Progenitor cell of endocrine pancreas (in vitro differentiated cells): ENCODE measurements around the gene PPP1R2C. TPM values are rescaled to one million over a fixed set of nuclear protein-coding genes. Genes with fewer than 3 reads are reported as not detected.

Experiments used
- DNase-seq: peaks from one replicate; pipeline ENCODE4 v3.0.0; 2021; ENCODE audit warnings: low spot score; ENCODE audit not compliant: unreplicated experiment
- H3K27ac Mint-ChIP-seq: 2 replicates; pipeline ENCODE4 v1.8.0; 2021; ENCODE audit warnings: mild to moderate bottlenecking, moderate library complexity, mixed read lengths
- H3K27me3 Mint-ChIP-seq: 2 replicates; pipeline ENCODE4 v1.8.0; 2021; ENCODE audit warnings: mixed read lengths
- H3K36me3 Mint-ChIP-seq: 2 replicates; pipeline ENCODE4 v1.8.0; 2022; ENCODE audit warnings: mixed read lengths; ENCODE audit not compliant: insufficient read depth
- H3K4me1 Mint-ChIP-seq: 2 replicates; pipeline ENCODE4 v1.8.0; 2021; ENCODE audit warnings: low read depth, mixed read lengths
- H3K4me3 Mint-ChIP-seq: 2 replicates; pipeline ENCODE4 v1.8.0; 2021; ENCODE audit warnings: low read depth, mild to moderate bottlenecking, moderate library complexity, mixed read lengths
- H3K9me3 Mint-ChIP-seq: 2 replicates; pipeline ENCODE4 v1.8.0; 2021; ENCODE audit warnings: low read depth, mixed read lengths
- total RNA-seq: library from RNA; stranded (reverse); gene quantifications from 2 replicates; pipeline ENCODE4 v1.2.1, GENCODE V29; 2021
- TF ChIP-seq, protein P1 (sequence below): fragments of 200-600 bp; sonication (generic); IDR thresholded peaks from one replicate; pipeline ENCODE4 v1.5.0; 2021; ENCODE audit warnings: antibody characterized with exemption, mild to moderate bottlenecking; ENCODE audit not compliant: unreplicated experiment

Gene PPP1R2C
- total RNA-seq, 1 donor from 2014 or later, result not detected

DNA sequence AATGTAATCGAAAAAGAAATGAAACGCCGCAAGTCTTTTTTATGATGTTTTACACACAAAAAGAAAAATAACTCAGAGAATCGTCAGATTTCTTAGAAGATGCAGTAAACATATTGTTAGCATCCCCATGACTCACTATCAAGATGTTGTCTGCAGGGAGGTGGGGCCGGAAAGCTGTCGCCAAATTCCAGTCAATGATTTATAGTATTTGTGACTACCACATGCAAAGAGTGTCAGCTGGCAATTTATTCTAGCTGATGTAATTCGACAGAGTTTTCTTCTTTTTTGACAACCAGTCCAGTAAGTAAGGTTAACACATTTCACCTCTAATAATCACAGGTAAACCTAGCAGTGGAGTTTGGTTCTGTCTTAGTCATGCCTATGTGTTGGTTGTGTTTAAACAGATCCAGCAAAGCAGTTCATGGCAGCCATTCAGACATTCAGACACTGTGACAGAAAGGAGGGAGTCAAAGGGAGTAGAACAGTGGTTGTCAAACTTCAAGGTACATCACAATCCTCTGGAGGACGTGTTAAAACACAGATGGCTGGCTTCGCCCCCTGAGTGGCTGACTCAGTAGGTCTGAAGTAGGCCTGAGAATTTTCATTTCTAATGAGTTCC is 19.8 kb upstream of the PPP1R2C start:
- Mint-ChIP-seq H3K4me3 (no peak overlapping the region), H3K27ac (no peak overlapping the region), H3K4me1 (no peaks in the 10 kb centered on the region), H3K27me3 (no peaks in the 10 kb centered on the region), H3K9me3 (peaks cover 7% of the 10 kb centered on the region), H3K36me3 (no peaks in the 10 kb centered on the region)
- no peak for DNase-seq
- TF ChIP-seq, protein P1, sequence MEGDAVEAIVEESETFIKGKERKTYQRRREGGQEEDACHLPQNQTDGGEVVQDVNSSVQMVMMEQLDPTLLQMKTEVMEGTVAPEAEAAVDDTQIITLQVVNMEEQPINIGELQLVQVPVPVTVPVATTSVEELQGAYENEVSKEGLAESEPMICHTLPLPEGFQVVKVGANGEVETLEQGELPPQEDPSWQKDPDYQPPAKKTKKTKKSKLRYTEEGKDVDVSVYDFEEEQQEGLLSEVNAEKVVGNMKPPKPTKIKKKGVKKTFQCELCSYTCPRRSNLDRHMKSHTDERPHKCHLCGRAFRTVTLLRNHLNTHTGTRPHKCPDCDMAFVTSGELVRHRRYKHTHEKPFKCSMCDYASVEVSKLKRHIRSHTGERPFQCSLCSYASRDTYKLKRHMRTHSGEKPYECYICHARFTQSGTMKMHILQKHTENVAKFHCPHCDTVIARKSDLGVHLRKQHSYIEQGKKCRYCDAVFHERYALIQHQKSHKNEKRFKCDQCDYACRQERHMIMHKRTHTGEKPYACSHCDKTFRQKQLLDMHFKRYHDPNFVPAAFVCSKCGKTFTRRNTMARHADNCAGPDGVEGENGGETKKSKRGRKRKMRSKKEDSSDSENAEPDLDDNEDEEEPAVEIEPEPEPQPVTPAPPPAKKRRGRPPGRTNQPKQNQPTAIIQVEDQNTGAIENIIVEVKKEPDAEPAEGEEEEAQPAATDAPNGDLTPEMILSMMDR, result no peak

DNA sequence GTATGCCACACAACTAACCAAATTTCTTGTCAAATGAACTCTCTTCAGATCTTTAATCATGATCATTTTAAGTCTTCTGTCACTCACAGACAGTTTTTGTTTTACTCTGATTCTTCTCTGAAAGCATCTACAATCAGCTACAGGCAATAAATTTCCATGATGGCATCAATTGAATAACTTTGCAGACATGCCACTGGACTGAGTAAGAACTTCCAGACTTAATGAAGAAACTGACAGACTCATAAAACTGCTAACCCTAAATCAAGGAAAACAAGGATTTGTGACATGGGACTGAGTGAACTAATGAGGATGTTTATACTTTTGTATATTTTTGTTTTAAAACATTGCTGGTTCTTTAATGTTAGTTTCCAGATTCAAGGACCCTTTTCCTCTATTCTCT is 5.5 kb upstream of the PPP1R2C start:
- H3K4me1 Mint-ChIP-seq, result no peaks in the 10 kb centered on the region
- TF ChIP-seq, protein P1, result no peak
- H3K36me3 Mint-ChIP-seq, result peaks cover 4% of the 10 kb centered on the region
- no peak overlapping the region for H3K4me3 Mint-ChIP-seq
- no peak for DNase-seq
- H3K9me3 Mint-ChIP-seq, result peaks cover 19% of the 10 kb centered on the region
- no peaks in the 10 kb centered on the region for H3K27me3 Mint-ChIP-seq
- no peak overlapping the region for H3K27ac Mint-ChIP-seq

DNA sequence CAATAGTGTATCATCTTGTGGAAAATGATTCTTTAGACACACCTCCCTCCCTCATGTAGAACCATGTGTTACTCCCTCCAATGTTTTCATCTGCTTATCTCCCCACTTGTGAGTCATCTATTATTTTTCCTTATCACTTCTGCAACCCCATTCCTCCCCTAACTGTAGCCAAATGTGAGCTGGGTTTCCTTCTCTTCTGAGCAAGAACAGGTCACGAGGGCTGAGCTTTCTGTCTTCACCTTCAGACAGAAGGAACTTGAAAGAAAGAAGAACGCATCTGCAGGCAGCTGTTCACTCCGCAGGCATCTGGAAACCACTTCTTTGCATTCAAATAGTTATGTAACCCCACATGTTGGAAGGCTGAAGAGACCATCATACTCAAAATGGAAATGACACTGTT is 1.8 kb downstream of the PPP1R2C start:
- Mint-ChIP-seq H3K27ac (no peak overlapping the region), H3K36me3 (peaks cover 4% of the 10 kb centered on the region), H3K9me3 (peaks cover 12% of the 10 kb centered on the region), H3K4me1 (no peaks in the 10 kb centered on the region), H3K4me3 (no peak overlapping the region), H3K27me3 (no peaks in the 10 kb centered on the region)
- TF ChIP-seq, protein P1, result no peak
- no peak for DNase-seq

DNA sequence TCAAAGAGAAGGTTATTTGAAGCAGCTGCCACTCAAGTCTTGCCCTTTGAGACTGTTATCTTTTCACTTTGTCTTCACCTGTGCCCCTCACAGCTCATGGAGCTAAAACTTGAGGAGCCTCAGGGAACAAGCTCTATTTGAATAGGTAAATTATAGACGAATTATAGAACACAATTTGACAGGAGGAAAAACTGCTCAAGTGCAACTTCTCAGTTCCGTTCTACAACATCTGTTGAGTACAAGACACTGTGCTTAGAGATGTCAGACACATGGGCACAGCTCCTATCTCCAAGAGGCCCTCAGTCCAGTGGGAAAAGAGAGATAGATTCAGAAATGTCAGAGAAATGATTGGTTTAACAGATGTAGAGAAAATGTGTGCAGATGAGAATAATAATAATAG is 5.1 kb downstream of the PPP1R2C start:
- peaks cover 8% of the 10 kb centered on the region for H3K9me3 Mint-ChIP-seq
- H3K27me3 Mint-ChIP-seq, result no peaks in the 10 kb centered on the region
- H3K4me3 Mint-ChIP-seq, result no peak overlapping the region
- no peak overlapping the region for H3K27ac Mint-ChIP-seq
- no peaks in the 10 kb centered on the region for H3K4me1 Mint-ChIP-seq
- DNase-seq, result no peak
- TF ChIP-seq, protein P1, result no peak
- H3K36me3 Mint-ChIP-seq, result peaks cover 1% of the 10 kb centered on the region

DNA sequence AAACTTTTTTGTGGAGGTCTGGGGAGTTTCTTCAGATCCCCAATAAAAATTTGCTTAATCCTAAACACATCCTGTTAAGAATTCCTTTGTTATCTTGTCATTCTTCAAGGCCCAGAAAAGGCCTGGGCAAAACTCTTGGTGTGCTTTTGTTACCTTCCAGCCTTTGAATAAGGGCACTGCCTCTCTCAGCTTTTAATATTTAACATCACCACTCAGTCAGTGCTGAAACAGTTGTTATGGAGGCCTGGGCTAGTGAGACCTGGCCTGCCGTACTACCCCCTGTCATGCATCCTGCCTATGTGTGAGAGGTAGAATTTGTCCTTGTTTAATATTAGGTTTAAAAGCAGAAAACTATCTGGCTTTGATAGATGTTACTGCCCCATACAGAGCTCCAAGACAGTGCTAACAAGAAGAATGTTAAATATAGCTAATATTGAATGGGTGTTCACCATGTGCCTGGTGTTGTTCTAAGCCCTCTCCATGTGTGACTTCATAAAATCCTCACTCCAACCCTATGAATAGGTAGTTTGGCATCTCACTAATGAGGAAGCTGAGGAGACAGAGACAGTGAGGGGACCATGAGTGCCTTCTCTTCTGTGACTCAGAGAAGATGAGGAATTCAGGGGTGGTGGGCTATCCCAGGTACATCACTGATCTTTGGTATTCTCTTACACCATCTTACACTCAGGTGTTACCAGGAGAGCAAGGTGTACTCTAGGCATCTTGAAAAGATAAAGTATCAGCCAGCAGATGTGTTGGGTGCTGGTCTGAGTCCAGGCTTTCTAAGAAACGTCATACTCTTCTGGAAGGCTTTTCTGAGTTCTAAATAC is 6.2 kb downstream of the PPP1R2C start:
- no peak for DNase-seq
- Mint-ChIP-seq H3K27me3 (no peaks in the 10 kb centered on the region), H3K4me1 (no peaks in the 10 kb centered on the region), H3K27ac (no peak overlapping the region), H3K4me3 (no peak overlapping the region), H3K9me3 (peaks cover 9% of the 10 kb centered on the region), H3K36me3 (peaks cover 1% of the 10 kb centered on the region)
- TF ChIP-seq, protein P1, result no peak
